DOHH2 (cell line): ENCODE results near the gene TLDC2.
"Not testable (repeated sequence)": the region's sequence is repeated elsewhere in the genome, so short reads cannot be mapped to it uniquely, and the experiment has no call there.

Source experiments
- H3F3A ChIP-seq: fragments of 200-600 bp; sonication (generic), shearing (Covaris generic); 2 replicates; pipeline ENCODE4 v1.6.0; 2016; ENCODE audit warnings: antibody characterized with exemption, mild to moderate bottlenecking; ENCODE audit not compliant: control insufficient read depth, insufficient read depth
- H3K27ac ChIP-seq: fragments of 200-600 bp; sonication (generic); 2 replicates; pipeline ENCODE4 v1.5.1; 2014; ENCODE audit warnings: low read depth, mild to moderate bottlenecking, low read length, moderate library complexity
- H3K27me3 ChIP-seq: fragments of 200-600 bp; sonication (generic); 2 replicates; pipeline ENCODE4 v1.6.1; 2014; ENCODE audit warnings: mild to moderate bottlenecking, low read length, mixed read lengths; ENCODE audit not compliant: control insufficient read depth
- H3K36me3 ChIP-seq: fragments of 200-600 bp; sonication (generic); 2 replicates; pipeline ENCODE4 v1.6.1; 2014; ENCODE audit warnings: mild to moderate bottlenecking, low read length, moderate library complexity, mixed read lengths; ENCODE audit not compliant: control insufficient read depth
- H3K4me1 ChIP-seq: fragments of 200-600 bp; sonication (generic); 2 replicates; pipeline ENCODE4 v1.6.1; 2014; ENCODE audit warnings: mild to moderate bottlenecking, low read length, mixed read lengths; ENCODE audit not compliant: control insufficient read depth
- H3K4me2 ChIP-seq: fragments of 200-600 bp; sonication (generic); 2 replicates; pipeline ENCODE4 v1.6.0; 2014; ENCODE audit warnings: mild to moderate bottlenecking, low read length, moderate library complexity
- H3K4me3 ChIP-seq: fragments of 200-600 bp; sonication (generic); 2 replicates; pipeline ENCODE4 v1.5.1; 2014; ENCODE audit warnings: mild to moderate bottlenecking, low read length, mixed read lengths
- H3K79me2 ChIP-seq: fragments of 200-600 bp; sonication (generic); 2 replicates; pipeline ENCODE4 v1.6.1; 2014; ENCODE audit warnings: mild to moderate bottlenecking, low read length, mixed read lengths; ENCODE audit not compliant: control insufficient read depth
- H3K9me2 ChIP-seq: fragments of 200-600 bp; sonication (generic); replicated peaks from 2 replicates; pipeline ENCODE4 v1.6.1; 2014; ENCODE audit warnings: mild to moderate bottlenecking, low read length, mixed read lengths; ENCODE audit not compliant: control insufficient read depth
- H3K9me3 ChIP-seq: fragments of 200-600 bp; sonication (generic); 2 replicates; pipeline ENCODE4 v1.6.1; 2014; ENCODE audit warnings: antibody characterized with exemption, low read length, mixed read lengths; ENCODE audit not compliant: control insufficient read depth, insufficient read depth
- H4K20me1 ChIP-seq: fragments of 200-600 bp; sonication (generic); 2 replicates; pipeline ENCODE4 v1.6.0; 2014; ENCODE audit warnings: low read depth, mild to moderate bottlenecking, antibody characterized with exemption, low read length, moderate library complexity; ENCODE audit not compliant: control insufficient read depth, insufficient read depth
- CTCF ChIP-seq: fragments of 200-600 bp; sonication (generic); IDR thresholded peaks from one replicate; pipeline ENCODE4 v1.5.1; 2014; ENCODE audit warnings: antibody characterized with exemption, mild to moderate bottlenecking, low read depth, low read length; ENCODE audit not compliant: poor library complexity, severe bottlenecking
- EZH2phosphoT487 ChIP-seq: fragments of 200-600 bp; sonication (generic); IDR thresholded peaks from 2 replicates; pipeline ENCODE4 v1.6.1; 2017; ENCODE audit warnings: borderline replicate concordance, mild to moderate bottlenecking, antibody characterized with exemption, low read length, moderate library complexity, mixed read lengths

Gene TLDC2

GRCh38 chr20:36929290-36929689, 53.4 kb downstream of the TLDC2 start:
- peaks cover 6% of the 10 kb centered on the region for H3F3A ChIP-seq
- H3K4me2 ChIP-seq = no peak overlapping the region
- no peaks in the 10 kb centered on the region for H4K20me1 ChIP-seq
- no peak overlapping the region for H3K27ac ChIP-seq
- H3K9me3 ChIP-seq = no peaks in the 10 kb centered on the region
- H3K4me3 ChIP-seq = no peak overlapping the region
- no peaks in the 10 kb centered on the region for H3K27me3 ChIP-seq
- no peaks in the 10 kb centered on the region for H3K79me2 ChIP-seq
- peaks cover 61% of the 10 kb centered on the region for H3K36me3 ChIP-seq
- H3K4me1 ChIP-seq = peaks cover 21% of the 10 kb centered on the region
- TF ChIP-seq CTCF (no peak), EZH2phosphoT487 (no peak)
- no peaks in the 10 kb centered on the region for H3K9me2 ChIP-seq

- no peak overlapping the region for H3K27ac ChIP-seq
- H3F3A ChIP-seq = peaks cover 6% of the 10 kb centered on the region
- peaks cover 21% of the 10 kb centered on the region for H3K4me1 ChIP-seq
- H3K27me3 ChIP-seq = no peaks in the 10 kb centered on the region
- no peak for TF ChIP-seq CTCF
- no peak for TF ChIP-seq EZH2phosphoT487
- no peak overlapping the region for H3K4me3 ChIP-seq
- H4K20me1 ChIP-seq = no peaks in the 10 kb centered on the region
- no peak overlapping the region for H3K4me2 ChIP-seq
- peaks cover 63% of the 10 kb centered on the region for H3K36me3 ChIP-seq
- H3K9me2 ChIP-seq = no peaks in the 10 kb centered on the region
- no peaks in the 10 kb centered on the region for H3K79me2 ChIP-seq
- H3K9me3 ChIP-seq = no peaks in the 10 kb centered on the region
Measured at GRCh38 chr20:36929691-36930090, 53.8 kb downstream of the TLDC2 start.

GRCh38 chr20:36932067-36932466, 56.1 kb downstream of the TLDC2 start:
- H3F3A ChIP-seq, H4K20me1 ChIP-seq, H3K27me3 ChIP-seq, H3K27ac ChIP-seq, H3K9me2 ChIP-seq, H3K4me2 ChIP-seq, H3K4me1 ChIP-seq, H3K79me2 ChIP-seq, H3K9me3 ChIP-seq, H3K4me3 ChIP-seq: not testable (repeated sequence)
- peaks cover 60% of the 10 kb centered on the region for H3K36me3 ChIP-seq

- Histone ChIP-seq H3K27me3 (no peaks in the 10 kb centered on the region), H3F3A (no peaks in the 10 kb centered on the region), H3K9me3 (no peaks in the 10 kb centered on the region), H4K20me1 (no peaks in the 10 kb centered on the region), H3K9me2 (no peaks in the 10 kb centered on the region), H3K4me3 (no peak overlapping the region), H3K79me2 (no peaks in the 10 kb centered on the region), H3K4me2 (no peak overlapping the region), H3K27ac (no peak overlapping the region), H3K36me3 (peaks cover 61% of the 10 kb centered on the region), H3K4me1 (peaks cover 2% of the 10 kb centered on the region)
- no peak for TF ChIP-seq EZH2phosphoT487
- no peak for TF ChIP-seq CTCF
Measured at GRCh38 chr20:36932476-36933426, 56.8 kb downstream of the TLDC2 start.

GRCh38 chr20:36933571-36933970, 57.6 kb downstream of the TLDC2 start:
- peaks cover 59% of the 10 kb centered on the region for H3K36me3 ChIP-seq
- not testable (repeated sequence) for H4K20me1 ChIP-seq, H3K9me2 ChIP-seq, H3K79me2 ChIP-seq, H3K4me2 ChIP-seq, H3K4me1 ChIP-seq, H3K4me3 ChIP-seq, H3K27ac ChIP-seq, H3K9me3 ChIP-seq, H3F3A ChIP-seq, H3K27me3 ChIP-seq
